Astrocyte (in vitro differentiated cells and primary cell): ENCODE data around the gene C1orf21. TPM values are rescaled to one million over a fixed set of nuclear protein-coding genes. Genes with fewer than 3 reads are reported as not detected.

ENCODE experiments used
- DNase-seq: peaks from one replicate; pipeline ENCODE4 v3.0.0-alpha.2; 2010; ENCODE audit warnings: low read depth
- FAIRE-seq: peaks from 2 replicates; lab custom pipeline; 2011; peaks lifted over from hg19 to GRCh38; lab: Jason Lieb, UNC
- H2AFZ ChIP-seq: 2 replicates; pipeline ENCODE4 v1.6.0; 2012; ENCODE audit warnings: low read depth, low read length, inconsistent platforms
- H3K27ac ChIP-seq: 2 replicates; pipeline ENCODE4 v1.5.1; 2011; ENCODE audit warnings: low read depth, low read length, inconsistent platforms
- H3K27me3 ChIP-seq: 2 replicates; pipeline ENCODE4 v1.6.0; 2011; ENCODE audit warnings: low read length, inconsistent platforms; ENCODE audit not compliant: insufficient read depth
- H3K36me3 ChIP-seq: 2 replicates; pipeline ENCODE4 v1.5.1; 2011; ENCODE audit warnings: low read length, inconsistent platforms; ENCODE audit not compliant: insufficient read depth
- H3K4me1 ChIP-seq: 2 replicates; pipeline ENCODE4 v1.5.1; 2011; ENCODE audit warnings: low read length, inconsistent platforms; ENCODE audit not compliant: insufficient read depth
- H3K4me2 ChIP-seq: 2 replicates; pipeline ENCODE4 v1.6.0; 2012; ENCODE audit warnings: low read length, inconsistent platforms
- H3K4me3 ChIP-seq: 2 replicates; pipeline ENCODE4 v1.5.1; 2011; ENCODE audit warnings: low read depth, mild to moderate bottlenecking, low read length, inconsistent platforms; ENCODE audit not compliant: insufficient read depth
- H3K79me2 ChIP-seq: 2 replicates; pipeline ENCODE4 v1.6.0; 2012; ENCODE audit warnings: mild to moderate bottlenecking, low read length, inconsistent platforms; ENCODE audit not compliant: insufficient read depth
- H3K9ac ChIP-seq: 2 replicates; pipeline ENCODE4 v1.6.0; 2012; ENCODE audit warnings: mild to moderate bottlenecking, low read length, inconsistent platforms
- H3K9me3 ChIP-seq: 2 replicates; pipeline ENCODE4 v1.5.1; 2012; ENCODE audit warnings: low read depth, mild to moderate bottlenecking, low read length, inconsistent platforms; ENCODE audit not compliant: insufficient read depth
- H4K20me1 ChIP-seq: 2 replicates; pipeline ENCODE4 v1.6.0; 2012; ENCODE audit warnings: low read length, inconsistent platforms; ENCODE audit not compliant: insufficient read depth
- H3K27ac Mint-ChIP-seq: one replicate; pipeline ENCODE4 v1.8.0; 2021; ENCODE audit warnings: mild to moderate bottlenecking, mixed read lengths; ENCODE audit not compliant: unreplicated experiment
- H3K27me3 Mint-ChIP-seq: one replicate; pipeline ENCODE4 v1.8.0; 2021; ENCODE audit warnings: low read depth, mixed read lengths; ENCODE audit not compliant: unreplicated experiment
- H3K36me3 Mint-ChIP-seq: one replicate; pipeline ENCODE4 v1.8.0; 2021; ENCODE audit warnings: low read depth, mixed read lengths; ENCODE audit not compliant: unreplicated experiment
- H3K4me1 Mint-ChIP-seq: one replicate; pipeline ENCODE4 v1.8.0; 2021; ENCODE audit warnings: low read depth, mixed read lengths; ENCODE audit not compliant: unreplicated experiment
- H3K4me3 Mint-ChIP-seq: one replicate; pipeline ENCODE4 v1.8.0; 2021; ENCODE audit warnings: mild to moderate bottlenecking, moderate library complexity, mixed read lengths; ENCODE audit not compliant: unreplicated experiment
- H3K9me3 Mint-ChIP-seq: one replicate; pipeline ENCODE4 v1.8.0; 2021; ENCODE audit warnings: mild to moderate bottlenecking, mixed read lengths; ENCODE audit not compliant: unreplicated experiment
- EZH2 ChIP-seq: IDR thresholded peaks from 2 replicates; pipeline ENCODE4 v1.6.1; 2012; ENCODE audit warnings: mild to moderate bottlenecking, low read length, inconsistent platforms; ENCODE audit not compliant: insufficient read depth
- total RNA-seq: library from RNA; stranded (reverse); gene quantifications from 2 replicates; pipeline ENCODE4 v1.2.1, GENCODE V29; 2021
- TF ChIP-seq, protein P1 (sequence below): IDR thresholded peaks from 2 replicates; pipeline ENCODE4 v1.5.1; 2011; ENCODE audit warnings: low read depth, mild to moderate bottlenecking, inconsistent platforms, low read length, moderate library complexity; ENCODE audit not compliant: insufficient read depth

The C1orf21 gene
- total RNA-seq, 1 donor from 2014 or later, result 15.1 TPM

DNA sequence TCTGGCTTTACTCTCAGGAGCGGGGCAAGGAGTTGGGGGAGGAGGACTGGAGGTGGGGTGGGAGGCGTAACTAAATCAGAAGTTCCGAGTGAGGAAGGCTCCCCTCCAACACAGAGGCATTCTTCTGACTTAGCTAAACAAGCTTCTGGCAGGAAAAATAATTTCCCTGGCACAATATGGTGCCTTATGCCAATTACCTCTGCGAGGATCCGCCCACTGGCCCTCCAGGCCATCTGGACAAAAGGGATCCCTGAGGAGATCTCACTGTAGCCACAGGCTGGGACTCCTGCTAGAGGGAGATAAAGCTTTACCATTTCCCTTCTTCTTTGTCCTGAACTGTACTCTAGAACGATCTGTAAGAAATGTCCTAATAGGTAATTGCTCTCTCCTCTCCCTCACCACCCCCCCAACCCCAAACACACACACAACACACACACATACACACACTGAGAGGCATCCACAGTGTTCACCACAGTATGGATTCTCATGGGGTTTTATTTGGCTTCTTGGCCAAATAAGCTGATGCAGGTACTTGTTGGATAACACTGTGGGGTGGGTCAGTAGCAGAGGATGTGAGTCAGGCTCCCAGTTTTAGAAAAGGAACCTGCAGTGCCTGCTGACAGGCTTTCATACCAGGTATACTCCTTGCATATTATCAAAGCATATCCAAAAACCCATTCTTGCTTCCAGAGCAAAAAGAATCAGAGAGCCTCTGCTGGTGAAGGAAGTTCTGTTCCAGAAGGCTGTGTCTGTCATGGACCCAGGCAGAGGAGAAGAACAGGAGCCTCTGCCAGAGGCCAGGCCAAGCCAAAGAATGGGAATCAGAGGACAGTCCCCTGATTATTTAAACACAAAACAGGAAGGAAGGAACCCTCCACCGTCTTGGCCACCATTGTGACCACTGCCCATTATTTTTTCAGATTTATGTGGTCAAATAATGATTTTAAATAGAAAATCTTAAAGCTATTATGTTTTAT, 169.1 kb downstream of the C1orf21 start:
- H3K27ac Mint-ChIP-seq, result no peak overlapping the region
- H3K4me2 ChIP-seq, result no peak overlapping the region
- no peaks in the 10 kb centered on the region for H3K79me2 ChIP-seq
- H3K27ac ChIP-seq, result no peak overlapping the region
- H3K4me3 Mint-ChIP-seq, result no peak overlapping the region
- no peaks in the 10 kb centered on the region for H3K4me1 Mint-ChIP-seq
- no peaks in the 10 kb centered on the region for H3K27me3 Mint-ChIP-seq
- H2AFZ ChIP-seq, result no peak overlapping the region
- no peak overlapping the region for H3K4me3 ChIP-seq
- no peaks in the 10 kb centered on the region for H3K9me3 ChIP-seq
- H3K9ac ChIP-seq, result no peak overlapping the region
- no peak for DNase-seq
- no peaks in the 10 kb centered on the region for H3K4me1 ChIP-seq
- H3K36me3 ChIP-seq, result no peaks in the 10 kb centered on the region
- FAIRE-seq, result no peak
- H3K9me3 Mint-ChIP-seq, result no peaks in the 10 kb centered on the region
- H3K27me3 ChIP-seq, result no peaks in the 10 kb centered on the region
- H4K20me1 ChIP-seq, result no peaks in the 10 kb centered on the region
- peaks cover 1% of the 10 kb centered on the region for H3K36me3 Mint-ChIP-seq
- TF ChIP-seq, protein P1, sequence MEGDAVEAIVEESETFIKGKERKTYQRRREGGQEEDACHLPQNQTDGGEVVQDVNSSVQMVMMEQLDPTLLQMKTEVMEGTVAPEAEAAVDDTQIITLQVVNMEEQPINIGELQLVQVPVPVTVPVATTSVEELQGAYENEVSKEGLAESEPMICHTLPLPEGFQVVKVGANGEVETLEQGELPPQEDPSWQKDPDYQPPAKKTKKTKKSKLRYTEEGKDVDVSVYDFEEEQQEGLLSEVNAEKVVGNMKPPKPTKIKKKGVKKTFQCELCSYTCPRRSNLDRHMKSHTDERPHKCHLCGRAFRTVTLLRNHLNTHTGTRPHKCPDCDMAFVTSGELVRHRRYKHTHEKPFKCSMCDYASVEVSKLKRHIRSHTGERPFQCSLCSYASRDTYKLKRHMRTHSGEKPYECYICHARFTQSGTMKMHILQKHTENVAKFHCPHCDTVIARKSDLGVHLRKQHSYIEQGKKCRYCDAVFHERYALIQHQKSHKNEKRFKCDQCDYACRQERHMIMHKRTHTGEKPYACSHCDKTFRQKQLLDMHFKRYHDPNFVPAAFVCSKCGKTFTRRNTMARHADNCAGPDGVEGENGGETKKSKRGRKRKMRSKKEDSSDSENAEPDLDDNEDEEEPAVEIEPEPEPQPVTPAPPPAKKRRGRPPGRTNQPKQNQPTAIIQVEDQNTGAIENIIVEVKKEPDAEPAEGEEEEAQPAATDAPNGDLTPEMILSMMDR, result no peak
- no peak for TF ChIP-seq EZH2

DNA sequence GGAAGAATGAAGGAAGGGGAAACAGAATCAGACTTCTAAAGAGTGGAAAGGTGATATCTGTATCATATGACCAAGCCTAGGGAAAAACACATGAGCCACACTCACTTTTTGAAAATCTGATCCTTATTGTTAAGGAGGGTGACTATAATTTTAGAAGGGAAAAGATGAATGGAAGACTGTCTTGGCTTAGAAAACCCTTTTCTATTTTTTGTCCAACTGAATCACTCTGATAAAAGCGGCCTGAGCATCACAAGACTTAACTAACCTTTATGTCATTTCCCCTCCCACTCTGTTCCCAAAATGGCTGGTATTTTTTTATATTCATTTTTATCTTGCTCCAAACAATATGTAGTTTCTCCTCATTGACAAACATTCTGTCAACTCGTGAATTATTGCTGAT, 169.8 kb downstream of the C1orf21 start:
- Histone ChIP-seq H3K27ac (no peak overlapping the region), H3K9me3 (no peaks in the 10 kb centered on the region), H3K9ac (no peak overlapping the region), H3K4me2 (no peak overlapping the region), H3K36me3 (no peaks in the 10 kb centered on the region), H3K4me3 (no peak overlapping the region), H3K4me1 (no peaks in the 10 kb centered on the region), H2AFZ (no peak overlapping the region), H3K79me2 (no peaks in the 10 kb centered on the region), H4K20me1 (no peaks in the 10 kb centered on the region), H3K27me3 (no peaks in the 10 kb centered on the region)
- TF ChIP-seq, protein P1, result no peak
- TF ChIP-seq EZH2, result no peak
- Mint-ChIP-seq H3K4me3 (no peak overlapping the region), H3K27me3 (no peaks in the 10 kb centered on the region), H3K27ac (no peak overlapping the region), H3K36me3 (peaks cover 1% of the 10 kb centered on the region), H3K9me3 (no peaks in the 10 kb centered on the region), H3K4me1 (no peaks in the 10 kb centered on the region)
- no peak for DNase-seq
- no peak for FAIRE-seq
